Calu3 (cell line): ENCODE results near the gene SLC22A13. TPM values are rescaled to one million over a fixed set of nuclear protein-coding genes. Genes with fewer than 3 reads are reported as not detected.

Source experiments
- BruUV-seq: library from RNA; stranded (reverse); fragments of 400-500 nt; replicated peaks from 2 replicates; lab custom pipeline; 2021; lab: Mats Ljungman, UMichigan
- CTCF ChIA-PET: fragments of 300-600 bp; sonication (Branson Sonifier 250); formaldehyde crosslinking; loops from one replicate; lab custom pipeline; 2022; ENCODE audit warnings: antibody characterized with exemption; lab: Charles Lee
- DNase-seq: peaks from one replicate; pipeline ENCODE4 v3.0.0; 2022
- H3K27ac Mint-ChIP-seq: one replicate; pipeline ENCODE4 v1.8.0; 2022; ENCODE audit warnings: mixed read lengths; ENCODE audit not compliant: unreplicated experiment
- H3K27me3 Mint-ChIP-seq: one replicate; pipeline ENCODE4 v1.8.0; 2022; ENCODE audit warnings: mixed read lengths; ENCODE audit not compliant: unreplicated experiment
- H3K36me3 Mint-ChIP-seq: one replicate; pipeline ENCODE4 v1.8.0; 2022; ENCODE audit warnings: mild to moderate bottlenecking, moderate library complexity, mixed read lengths; ENCODE audit not compliant: insufficient read depth, unreplicated experiment
- H3K4me1 Mint-ChIP-seq: one replicate; pipeline ENCODE4 v1.8.0; 2022; ENCODE audit warnings: mild to moderate bottlenecking, low read depth, mixed read lengths; ENCODE audit not compliant: unreplicated experiment
- H3K4me3 Mint-ChIP-seq: one replicate; pipeline ENCODE4 v1.8.0; 2022; ENCODE audit warnings: mild to moderate bottlenecking, low read depth, moderate library complexity, mixed read lengths; ENCODE audit not compliant: unreplicated experiment
- H3K9me3 Mint-ChIP-seq: one replicate; pipeline ENCODE4 v1.8.0; 2022; ENCODE audit warnings: low read depth, mixed read lengths; ENCODE audit not compliant: unreplicated experiment
- intact Hi-C: fragments of 100-400 bp; cut with micrococcal nuclease; formaldehyde crosslinking; loops from one replicate; pipeline ENCODE4 v1.10.0; 2022; ENCODE audit not compliant: unreplicated experiment
- total RNA-seq: library from RNA; stranded (reverse); gene quantifications from 2 replicates; pipeline ENCODE4 v1.2.3, GENCODE V29; 2022
- TF ChIP-seq, protein P1 (sequence below): fragments of 200-600 bp; IDR thresholded peaks from one replicate; pipeline ENCODE4 v1.8.0; 2022; ENCODE audit warnings: antibody characterized with exemption; ENCODE audit not compliant: unreplicated experiment

The SLC22A13 gene
- total RNA-seq, 1 experiment from 2014 or later = 3.5 TPM

- no peak overlapping the region for H3K27ac Mint-ChIP-seq
- H3K4me1 Mint-ChIP-seq = no peaks in the 10 kb centered on the region
- no TSS peak for BruUV-seq
- H3K4me3 Mint-ChIP-seq = no peak overlapping the region
- TF ChIP-seq, protein P1, sequence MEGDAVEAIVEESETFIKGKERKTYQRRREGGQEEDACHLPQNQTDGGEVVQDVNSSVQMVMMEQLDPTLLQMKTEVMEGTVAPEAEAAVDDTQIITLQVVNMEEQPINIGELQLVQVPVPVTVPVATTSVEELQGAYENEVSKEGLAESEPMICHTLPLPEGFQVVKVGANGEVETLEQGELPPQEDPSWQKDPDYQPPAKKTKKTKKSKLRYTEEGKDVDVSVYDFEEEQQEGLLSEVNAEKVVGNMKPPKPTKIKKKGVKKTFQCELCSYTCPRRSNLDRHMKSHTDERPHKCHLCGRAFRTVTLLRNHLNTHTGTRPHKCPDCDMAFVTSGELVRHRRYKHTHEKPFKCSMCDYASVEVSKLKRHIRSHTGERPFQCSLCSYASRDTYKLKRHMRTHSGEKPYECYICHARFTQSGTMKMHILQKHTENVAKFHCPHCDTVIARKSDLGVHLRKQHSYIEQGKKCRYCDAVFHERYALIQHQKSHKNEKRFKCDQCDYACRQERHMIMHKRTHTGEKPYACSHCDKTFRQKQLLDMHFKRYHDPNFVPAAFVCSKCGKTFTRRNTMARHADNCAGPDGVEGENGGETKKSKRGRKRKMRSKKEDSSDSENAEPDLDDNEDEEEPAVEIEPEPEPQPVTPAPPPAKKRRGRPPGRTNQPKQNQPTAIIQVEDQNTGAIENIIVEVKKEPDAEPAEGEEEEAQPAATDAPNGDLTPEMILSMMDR = no peak
- no peaks in the 10 kb centered on the region for H3K9me3 Mint-ChIP-seq
- H3K36me3 Mint-ChIP-seq = no peaks in the 10 kb centered on the region
- intact Hi-C loops = no loop called here
- no peak for DNase-seq
- no peaks in the 10 kb centered on the region for H3K27me3 Mint-ChIP-seq
- CTCF ChIA-PET = no interaction called here
Measured at GRCh38 chr3:38311476-38311875, 45.9 kb downstream of the SLC22A13 start.

- no TSS peak for BruUV-seq
- Mint-ChIP-seq H3K4me3 (no peak overlapping the region), H3K27me3 (no peaks in the 10 kb centered on the region), H3K36me3 (no peaks in the 10 kb centered on the region), H3K9me3 (no peaks in the 10 kb centered on the region), H3K27ac (no peak overlapping the region), H3K4me1 (no peaks in the 10 kb centered on the region)
- intact Hi-C loops = no loop called here
- CTCF ChIA-PET = no interaction called here
- TF ChIP-seq, protein P1 = no peak
- no peak for DNase-seq
Measured at GRCh38 chr3:38311941-38312340, 46.3 kb downstream of the SLC22A13 start.

- Mint-ChIP-seq H3K4me1 (no peaks in the 10 kb centered on the region), H3K9me3 (no peaks in the 10 kb centered on the region), H3K27ac (no peak overlapping the region), H3K36me3 (no peaks in the 10 kb centered on the region), H3K4me3 (no peak overlapping the region), H3K27me3 (no peaks in the 10 kb centered on the region)
- intact Hi-C loops = no loop called here
- CTCF ChIA-PET = no interaction called here
- BruUV-seq = no TSS peak
- TF ChIP-seq, protein P1 = no peak
- no peak for DNase-seq
Measured at GRCh38 chr3:38312356-38312755, 46.7 kb downstream of the SLC22A13 start.

- Mint-ChIP-seq H3K36me3 (no peaks in the 10 kb centered on the region), H3K27ac (no peak overlapping the region), H3K4me3 (no peak overlapping the region), H3K9me3 (no peaks in the 10 kb centered on the region), H3K27me3 (no peaks in the 10 kb centered on the region), H3K4me1 (no peaks in the 10 kb centered on the region)
- DNase-seq = no peak
- no TSS peak for BruUV-seq
- TF ChIP-seq, protein P1 = no peak
- CTCF ChIA-PET = no interaction called here
- intact Hi-C loops = no loop called here
Measured at GRCh38 chr3:38313263-38313662, 47.7 kb downstream of the SLC22A13 start.
